Measurements from ENCODE around the gene GNG11. TPM values are rescaled to one million over a fixed set of nuclear protein-coding genes. Genes with fewer than 3 reads are reported as not detected.

Gene GNG11
- 235 and 256 TPM in 2 replicates for total RNA-seq

GRCh38 chr7:93921607-93922566 lies at the start of gene GNG11:
GNG11 (plus strand) TSS chr7:93921735; CDS start chr7:93922138, 403 bp downstream.

GRCh38 chr7:93890464-93891068 lies 31.0 kb upstream of the GNG11 start, which contains the start of gene TFPI2:
TFPI2 (minus strand) TSS chr7:93890753; CDS start chr7:93890678, 75 bp downstream.

GRCh38 chr7:93906267-93906666 lies 15.3 kb upstream of the GNG11 start, which contains the start of gene GNGT1:
GNGT1 (plus strand) TSS chr7:93906567; CDS start chr7:93906747, 180 bp downstream.

Other genes starting within 250 kb of the GNG11 start
- gene TFPI2, start 31.0 kb upstream of the GNG11 start, total RNA-seq = 35.0 and 81.8 TPM in 2 replicates
- gene GNGT1, start 15.2 kb upstream of the GNG11 start, total RNA-seq = not detected in 2 replicates
- 20.6 and 37.4 TPM in 2 replicates for gene BET1, start 82.6 kb downstream of the GNG11 start, total RNA-seq

All from bladder microvascular endothelial cell (primary cell).